ENCODE results near the gene MYO1D.

The MYO1D gene

DNA sequence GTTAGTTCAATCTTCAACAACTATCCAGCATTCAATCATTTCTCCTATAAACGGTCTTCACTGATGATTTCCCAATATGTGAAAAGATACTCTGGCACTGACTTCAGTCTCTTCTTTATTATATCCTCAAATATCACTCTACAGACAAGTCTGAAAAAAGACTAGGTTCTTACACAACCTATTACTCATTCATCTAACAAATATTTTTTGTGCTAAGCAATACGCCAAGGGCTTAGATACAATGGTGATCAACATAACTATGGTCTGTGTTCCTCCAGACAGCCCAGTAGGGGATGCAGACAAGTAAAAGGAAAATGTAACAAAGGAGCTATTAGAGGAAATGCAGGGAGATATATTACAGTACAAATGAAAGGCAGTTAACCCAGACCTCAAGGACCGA is 63.9 kb downstream of the MYO1D start:
- no peak for DNase-seq

DNA sequence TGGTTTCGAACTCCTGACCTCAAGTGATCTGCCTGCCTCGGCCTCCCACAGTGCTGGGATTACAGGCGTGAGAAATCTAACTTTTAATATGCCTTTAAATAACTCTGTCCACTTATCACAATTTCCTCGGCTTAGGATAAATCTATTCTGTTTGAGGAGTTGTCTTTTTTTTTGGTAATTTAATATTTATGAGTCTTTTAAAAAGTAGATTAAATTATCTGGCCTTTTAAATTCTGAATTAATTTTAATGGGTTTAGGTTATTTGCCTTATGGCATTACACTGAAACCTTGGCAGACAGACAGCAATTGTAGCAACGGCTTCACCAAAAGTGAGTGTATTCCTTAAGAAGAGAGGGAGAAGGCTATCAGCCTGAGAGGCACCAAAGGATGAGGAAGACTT is 66.2 kb downstream of the MYO1D start:
- DNase-seq, result no peak

DNA sequence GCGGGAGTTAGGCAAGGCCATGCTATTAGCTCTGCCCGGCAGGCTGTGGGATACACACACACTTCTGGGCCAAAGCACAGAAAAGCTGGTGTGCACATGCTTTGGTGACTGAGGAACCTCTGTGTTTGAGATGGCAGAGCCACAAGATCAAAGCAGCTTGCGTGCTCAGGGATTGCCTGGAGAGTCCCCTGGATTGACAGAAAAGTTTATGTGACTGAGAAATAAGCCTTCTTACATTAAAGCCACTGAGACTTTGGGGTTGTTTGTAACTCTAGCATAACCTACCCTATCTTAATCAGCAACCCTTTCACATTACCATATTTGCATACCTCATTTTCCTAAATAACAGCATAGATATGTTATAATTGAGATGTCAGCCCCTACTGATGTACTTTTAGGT is 69.3 kb downstream of the MYO1D start:
- DNase-seq, result no peak

DNA sequence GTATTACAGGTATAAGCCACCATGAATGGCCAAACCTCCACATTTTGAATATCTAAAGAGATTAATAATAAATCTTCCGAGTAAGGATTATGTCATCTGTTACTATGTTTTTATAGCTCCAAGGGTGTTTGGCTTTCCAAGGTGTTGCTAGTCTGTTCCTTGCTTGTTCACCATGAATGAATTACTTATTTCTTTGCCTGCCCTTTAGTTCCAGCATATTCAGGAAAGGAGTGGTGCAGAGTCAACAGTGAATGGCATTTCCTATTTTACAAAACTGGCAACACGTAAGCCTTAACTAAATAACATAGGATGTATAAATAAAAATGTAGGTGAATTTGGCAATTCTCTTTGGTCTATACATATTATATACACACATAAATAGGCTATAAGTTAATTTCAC is 70.3 kb downstream of the MYO1D start:
- no peak for DNase-seq

DNA sequence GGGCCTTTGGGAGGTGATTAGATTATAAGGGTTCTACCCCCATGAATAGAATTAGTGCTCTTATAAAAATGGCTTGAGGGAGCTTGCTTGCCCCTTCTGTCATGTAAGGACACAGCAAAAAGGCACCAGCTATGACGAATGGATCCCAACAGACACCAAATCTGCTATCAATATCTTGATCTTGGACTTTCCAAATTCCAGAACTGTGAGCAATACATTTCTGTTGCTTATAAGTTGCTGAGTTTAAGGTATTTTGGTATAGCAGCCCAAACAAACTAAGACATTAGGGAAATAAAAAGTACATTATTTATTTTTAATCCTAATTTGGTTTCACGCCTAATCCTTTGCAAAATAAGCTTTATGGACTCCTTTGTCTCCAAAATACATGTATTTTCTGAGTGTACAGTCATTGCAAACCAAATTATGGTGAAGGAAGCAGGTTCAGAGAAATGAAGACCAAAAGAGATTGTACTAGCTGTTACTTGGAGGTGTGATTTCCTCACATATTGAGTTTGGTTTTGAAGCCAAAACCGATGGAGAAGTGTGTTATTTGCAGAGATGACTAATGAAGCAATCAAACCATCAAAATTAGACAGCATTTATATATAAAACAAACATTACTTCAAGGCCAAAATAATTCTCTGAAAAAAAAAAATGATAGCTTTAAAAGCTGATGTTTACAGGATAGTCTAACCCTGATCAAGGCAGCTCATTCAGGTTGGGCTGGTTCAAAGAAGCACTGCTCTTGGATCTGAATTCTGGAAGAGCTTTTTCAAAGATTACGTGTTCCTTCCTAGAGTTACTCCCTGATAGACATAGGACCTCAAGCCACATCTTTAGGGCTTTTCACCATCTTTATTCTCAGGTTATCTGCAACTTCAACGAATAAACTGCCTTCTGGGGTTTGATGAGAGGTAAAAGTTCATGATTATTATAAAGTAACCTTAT is 71.6 kb downstream of the MYO1D start:
- DNase-seq, result no peak

DNA sequence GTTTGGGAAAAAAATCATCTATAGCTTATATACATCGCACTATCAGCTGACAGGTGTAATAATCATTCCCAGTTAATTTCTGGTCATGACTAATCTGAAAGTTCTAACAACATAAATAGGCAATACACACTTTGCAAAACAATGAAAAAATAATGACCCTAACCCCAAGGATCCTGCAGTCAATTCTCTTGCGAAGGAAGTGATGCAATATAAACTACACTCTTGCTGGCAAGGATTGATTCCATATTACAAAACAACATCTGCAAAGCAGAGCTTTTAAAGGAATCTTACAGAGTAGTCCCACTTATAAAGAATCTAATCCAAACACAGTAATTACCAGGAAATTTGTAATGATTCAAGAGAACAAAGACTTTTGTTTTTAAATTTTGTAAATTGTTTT is 73.4 kb downstream of the MYO1D start:
- DNase-seq, result no peak

DNA sequence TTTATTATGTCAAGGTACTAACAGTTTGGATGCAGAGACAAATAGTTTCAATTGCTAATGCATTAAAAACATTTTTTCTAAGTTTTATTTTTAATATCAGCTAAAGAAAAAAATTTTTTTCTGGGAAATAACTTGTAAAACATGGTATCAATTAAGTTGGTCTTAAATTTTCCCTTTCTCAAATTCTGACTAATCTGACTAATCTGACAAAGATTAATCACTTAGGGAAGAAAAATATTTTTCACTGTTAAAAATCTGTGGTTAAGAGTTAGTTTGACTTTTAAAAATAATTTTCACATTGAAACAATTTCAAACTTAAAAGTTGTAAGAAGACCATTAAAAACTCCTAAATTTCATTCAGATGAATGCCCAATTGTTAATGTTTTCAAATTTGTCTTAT is 74.6 kb downstream of the MYO1D start:
- DNase-seq, result no peak

DNA sequence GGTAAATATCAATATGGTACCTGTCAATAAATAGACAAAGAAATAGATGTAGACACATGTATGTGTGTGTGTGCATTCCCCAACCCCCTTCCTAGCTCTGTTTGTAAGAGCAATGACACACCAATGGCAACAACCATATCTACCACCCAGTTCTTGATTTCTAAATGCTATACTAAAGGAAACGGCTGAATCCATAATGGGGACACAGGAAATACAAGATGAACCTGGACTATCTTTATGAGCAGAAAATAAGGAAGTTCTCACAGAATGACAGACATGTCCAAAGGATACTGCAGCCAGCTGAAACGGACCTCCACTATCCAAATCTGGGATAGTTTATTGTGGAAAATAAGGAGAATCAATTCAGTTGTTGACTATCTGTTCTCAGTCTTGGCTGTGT is 75.3 kb downstream of the MYO1D start:
- no peak for DNase-seq

DNA sequence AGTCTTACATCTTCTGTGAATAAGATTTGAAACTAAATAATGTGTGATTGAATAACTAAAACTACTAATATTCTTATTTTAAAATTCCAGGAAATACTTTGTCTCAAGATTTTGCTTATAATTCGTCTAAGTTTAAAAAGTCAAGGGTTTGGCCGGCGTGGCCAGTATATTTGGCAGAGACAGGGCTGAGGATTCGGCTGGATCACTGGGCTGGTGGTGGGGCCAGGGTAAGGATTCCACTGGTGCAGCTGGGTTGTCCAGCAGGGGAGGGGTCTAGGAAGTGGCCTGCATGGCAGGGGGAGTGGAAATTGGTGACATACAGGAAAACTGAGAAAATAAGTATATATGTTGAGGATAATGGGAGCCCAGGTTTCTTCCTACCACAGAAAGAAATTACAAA is 75.7 kb downstream of the MYO1D start:
- no peak for DNase-seq

DNA sequence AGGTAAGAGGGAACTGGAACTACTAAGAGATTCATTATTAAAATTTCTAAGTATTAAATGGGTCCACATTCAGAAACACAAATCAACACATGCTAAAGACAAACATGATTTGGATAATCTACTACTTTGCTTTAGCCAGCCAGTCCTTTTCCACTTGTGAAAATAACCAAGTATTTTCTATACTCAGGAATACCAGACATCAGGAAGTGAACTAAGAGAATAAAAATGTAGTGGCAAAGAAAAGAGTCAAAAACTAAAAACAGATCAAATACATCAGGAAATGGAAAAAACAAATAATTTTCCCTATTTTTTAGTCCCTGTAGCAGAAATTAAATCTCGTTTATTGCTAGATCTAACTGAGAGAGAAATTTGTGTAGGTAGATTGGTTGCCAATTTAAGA is 78.0 kb downstream of the MYO1D start:
- no peak for DNase-seq

DNA sequence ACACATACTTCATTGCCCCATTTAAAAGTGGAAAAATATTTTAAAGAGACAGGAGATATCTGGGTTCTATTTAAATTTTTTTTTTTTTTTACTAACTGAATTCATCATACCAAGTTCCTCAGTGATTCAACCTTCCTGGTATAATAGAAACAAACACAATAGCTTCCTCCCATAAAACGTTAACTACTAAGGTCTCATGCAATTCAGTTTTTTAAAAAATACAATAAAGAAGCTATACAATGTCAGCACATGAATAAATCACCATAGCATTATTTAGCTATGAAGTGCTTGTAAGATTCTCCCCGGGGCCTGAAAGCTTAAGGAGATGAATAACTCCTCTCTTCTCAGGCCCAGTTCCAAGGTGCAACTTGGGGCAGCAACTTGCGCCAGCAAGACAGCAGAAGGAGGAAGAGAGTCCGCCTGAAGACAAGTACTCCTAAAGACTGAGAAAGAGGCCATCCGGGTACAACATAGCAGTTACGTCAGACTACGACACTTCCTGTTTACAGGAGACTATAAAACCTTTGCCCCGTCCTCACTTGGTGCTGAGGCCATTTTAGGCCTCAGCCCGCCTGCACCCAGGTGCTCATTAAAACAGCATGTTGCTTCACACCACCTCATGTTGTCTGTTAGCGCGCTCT is 81.5 kb downstream of the MYO1D start:
- DNase-seq, result no peak

DNA sequence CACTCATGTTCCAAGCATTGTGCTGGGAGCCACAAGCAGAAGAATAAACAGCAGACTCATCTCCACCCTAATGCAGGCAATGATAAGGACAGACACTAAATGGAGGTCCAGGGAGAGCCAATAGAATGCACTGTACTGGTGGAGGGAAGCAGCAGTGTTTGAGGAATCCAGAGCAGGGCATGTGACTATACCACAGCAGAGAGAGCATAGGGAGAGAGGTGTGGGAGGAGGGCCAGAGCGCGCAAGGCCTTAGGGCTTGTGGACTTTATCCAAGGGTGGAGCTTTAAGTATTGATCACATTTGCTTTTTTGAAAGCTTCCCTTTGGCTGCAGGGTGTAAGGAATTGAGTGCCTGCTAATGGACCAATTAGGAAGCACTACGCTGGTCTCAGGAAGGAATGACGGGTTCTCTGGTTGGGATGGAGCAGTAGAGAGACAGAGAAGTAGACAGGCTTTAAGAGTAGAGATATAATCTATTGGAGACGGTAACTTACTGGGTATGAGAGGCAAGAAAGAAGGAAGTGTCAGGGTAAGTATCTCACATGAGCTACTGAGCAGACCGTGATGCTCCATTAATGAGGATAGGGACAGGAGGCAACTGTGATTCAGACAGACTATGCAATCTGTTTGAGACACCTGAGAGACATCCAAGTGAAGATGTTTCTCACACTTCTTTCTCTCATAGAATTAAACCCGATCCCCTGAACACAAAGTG is 82.2 kb downstream of the MYO1D start:
- DNase-seq, result no peak

DNA sequence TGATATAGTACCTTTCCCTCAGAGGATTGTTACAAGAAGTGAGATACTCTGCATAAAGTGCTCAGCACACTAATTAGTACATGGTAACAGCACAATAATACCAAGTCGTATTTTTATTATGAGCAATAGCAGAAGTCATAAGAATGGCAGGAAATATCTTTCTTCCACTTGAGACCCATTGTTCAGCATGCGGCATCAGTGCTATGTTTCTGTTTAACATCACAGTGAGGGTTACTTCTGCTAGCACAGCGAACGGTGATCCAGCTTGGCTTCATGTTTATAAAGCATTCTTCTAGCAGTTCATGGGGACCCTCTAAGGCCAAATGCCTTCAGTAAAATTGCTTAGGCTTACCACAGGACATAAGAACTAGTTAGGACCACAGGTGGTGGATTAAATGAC is 83.1 kb downstream of the MYO1D start:
- DNase-seq, result no peak

DNA sequence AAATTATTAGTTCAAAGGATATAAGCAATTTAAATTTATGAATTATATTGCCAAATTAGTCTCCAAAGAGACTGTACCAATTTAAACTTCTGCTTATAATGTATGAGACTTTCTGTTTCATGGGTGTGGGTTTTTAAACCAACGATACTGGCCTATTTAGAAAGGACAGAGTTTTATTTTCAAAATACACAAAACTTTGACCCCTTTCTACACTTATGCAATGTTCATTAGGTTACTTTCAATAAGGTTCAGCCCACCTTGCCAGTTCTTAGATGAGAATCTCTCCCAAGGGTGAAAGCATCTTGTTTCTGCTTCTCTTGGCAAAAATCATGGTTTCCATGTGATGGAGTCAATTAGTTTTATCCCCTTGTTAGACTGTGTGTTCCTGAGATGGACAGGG is 84.7 kb downstream of the MYO1D start:
- DNase-seq, result no peak

DNA sequence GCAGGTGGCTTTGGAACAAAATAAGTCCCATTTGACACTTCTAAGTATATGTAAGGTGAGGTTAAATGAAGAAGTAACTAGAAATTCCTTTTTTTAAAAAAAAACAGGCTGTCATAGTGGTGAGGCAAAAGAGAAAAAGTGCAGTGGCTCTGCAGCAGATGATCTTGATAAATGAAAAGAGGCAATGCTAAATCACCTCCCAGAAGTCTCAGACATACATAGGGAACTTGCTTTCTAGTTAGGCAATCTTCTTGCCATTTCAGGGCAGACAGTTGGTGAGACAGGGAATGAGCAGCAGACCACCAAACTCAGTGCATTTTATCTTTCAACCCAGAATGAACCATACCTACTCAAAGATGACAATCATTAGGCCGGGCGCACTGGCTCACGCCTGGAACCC is 90.8 kb downstream of the MYO1D start:
- no peak for DNase-seq

DNA sequence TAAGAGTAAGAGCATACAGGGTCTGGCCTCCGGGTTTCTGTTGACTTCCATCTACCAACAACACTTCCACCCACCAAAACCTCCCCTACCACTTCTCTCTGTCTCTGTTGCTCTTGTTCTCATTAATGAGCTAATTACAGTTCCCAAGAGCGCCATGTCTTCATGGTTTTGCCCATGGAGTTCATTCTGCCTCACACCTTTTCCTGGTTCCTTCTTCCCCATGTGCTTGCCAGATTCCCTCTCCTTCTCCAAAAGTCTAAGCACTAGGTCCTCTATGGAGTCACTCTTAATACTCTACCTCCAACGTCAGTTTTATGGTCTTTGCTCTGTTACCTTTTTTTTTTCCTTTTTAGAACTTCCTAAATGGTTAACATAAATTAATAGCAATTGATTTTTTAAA is 92.8 kb downstream of the MYO1D start:
- no peak for DNase-seq

DNA sequence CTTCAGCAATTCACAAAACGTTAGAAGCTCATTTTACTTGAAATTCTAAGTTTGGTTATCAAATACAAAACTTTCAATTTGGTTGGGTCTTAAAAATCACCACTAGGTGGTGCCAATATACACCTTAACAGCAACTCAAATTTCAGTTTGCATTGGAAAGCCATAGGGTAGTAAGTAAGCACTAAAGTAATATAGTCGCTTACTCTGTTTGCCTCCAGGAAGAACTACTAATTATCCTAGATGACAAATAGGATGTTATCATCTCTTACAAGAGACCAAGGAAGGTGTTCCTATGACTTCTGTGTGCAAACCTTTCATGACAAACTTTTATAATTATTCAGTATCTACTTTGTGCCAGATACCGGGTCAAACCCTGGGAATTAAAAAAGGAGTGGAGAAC is 93.3 kb downstream of the MYO1D start:
- DNase-seq, result peak; percentile 29

DNA sequence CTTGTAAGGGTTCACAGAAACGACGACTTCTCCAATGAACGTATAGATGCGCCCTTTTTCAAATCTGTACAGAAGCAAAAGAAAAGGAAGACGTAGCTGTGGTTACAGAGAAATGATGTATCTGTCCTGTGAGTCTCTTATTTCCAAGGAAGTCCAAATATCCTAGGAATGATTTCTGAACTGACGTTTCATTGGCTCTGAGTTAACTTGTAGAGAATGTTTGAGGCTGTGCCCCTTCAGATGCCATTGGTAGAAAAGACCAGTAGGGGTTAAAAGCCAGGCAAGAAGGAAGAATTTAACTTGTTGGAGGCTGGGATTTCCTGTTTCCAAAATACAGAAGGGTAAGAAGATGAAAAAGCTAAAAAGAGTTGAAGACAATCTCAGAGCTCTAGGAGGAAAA is 96.2 kb downstream of the MYO1D start:
- DNase-seq, result no peak

DNA sequence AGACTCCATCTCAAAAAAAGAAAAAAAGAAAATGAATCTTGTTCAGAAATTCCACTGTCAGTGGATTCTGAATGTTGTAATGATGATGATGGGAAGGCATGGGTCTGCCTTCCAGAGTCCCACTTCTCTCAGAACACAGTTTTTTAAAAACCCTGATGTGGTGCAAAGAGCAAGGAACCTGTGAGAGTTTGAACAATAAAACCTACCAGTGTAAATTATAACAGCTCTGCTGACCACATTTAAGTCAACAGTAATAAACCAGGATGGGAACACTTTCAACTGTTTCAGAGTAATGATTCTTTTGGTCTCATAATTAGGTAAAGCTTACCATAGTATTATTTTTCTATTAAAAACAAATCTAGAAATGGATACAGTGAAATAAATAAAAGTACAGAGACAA is 99.0 kb downstream of the MYO1D start:
- DNase-seq, result no peak

DNA sequence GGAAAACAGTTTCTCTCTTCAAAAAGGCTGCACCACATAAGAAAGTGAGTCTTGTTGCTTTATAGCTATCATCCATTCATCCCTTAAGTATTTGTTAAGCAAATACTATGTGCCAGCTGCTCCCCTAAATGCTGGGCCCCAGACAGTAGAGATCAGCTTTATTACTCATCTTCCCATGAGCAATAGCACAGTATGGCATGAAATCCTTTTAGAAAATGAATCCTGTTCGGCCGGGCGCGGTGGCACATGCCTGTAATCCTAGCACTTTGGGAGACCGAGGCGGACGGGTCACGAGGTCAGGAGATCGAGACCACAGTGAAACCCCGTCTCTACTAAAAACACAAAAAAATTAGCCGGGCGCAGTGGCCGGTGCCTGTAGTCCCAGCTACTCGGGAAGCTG is 99.5 kb downstream of the MYO1D start:
- DNase-seq, result no peak

DNA sequence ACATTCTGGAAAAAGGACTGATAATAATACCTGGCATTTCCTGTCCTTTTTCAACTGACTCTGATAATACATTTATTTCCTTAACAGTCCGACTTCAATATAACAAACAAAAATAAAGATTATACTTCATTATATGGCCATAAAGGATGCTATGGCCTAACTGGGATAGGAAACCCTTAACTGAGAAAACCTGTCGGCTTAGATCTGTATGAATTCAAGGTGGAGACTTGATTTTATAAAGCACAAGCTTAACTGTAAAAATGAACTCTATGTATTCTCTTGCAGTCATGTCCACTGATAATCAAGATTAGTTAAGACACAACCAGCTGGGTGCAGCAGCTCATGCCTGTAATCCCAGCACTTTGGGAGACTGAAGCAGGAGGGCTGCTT is 102.2 kb downstream of the MYO1D start:
- DNase-seq, result no peak

DNA sequence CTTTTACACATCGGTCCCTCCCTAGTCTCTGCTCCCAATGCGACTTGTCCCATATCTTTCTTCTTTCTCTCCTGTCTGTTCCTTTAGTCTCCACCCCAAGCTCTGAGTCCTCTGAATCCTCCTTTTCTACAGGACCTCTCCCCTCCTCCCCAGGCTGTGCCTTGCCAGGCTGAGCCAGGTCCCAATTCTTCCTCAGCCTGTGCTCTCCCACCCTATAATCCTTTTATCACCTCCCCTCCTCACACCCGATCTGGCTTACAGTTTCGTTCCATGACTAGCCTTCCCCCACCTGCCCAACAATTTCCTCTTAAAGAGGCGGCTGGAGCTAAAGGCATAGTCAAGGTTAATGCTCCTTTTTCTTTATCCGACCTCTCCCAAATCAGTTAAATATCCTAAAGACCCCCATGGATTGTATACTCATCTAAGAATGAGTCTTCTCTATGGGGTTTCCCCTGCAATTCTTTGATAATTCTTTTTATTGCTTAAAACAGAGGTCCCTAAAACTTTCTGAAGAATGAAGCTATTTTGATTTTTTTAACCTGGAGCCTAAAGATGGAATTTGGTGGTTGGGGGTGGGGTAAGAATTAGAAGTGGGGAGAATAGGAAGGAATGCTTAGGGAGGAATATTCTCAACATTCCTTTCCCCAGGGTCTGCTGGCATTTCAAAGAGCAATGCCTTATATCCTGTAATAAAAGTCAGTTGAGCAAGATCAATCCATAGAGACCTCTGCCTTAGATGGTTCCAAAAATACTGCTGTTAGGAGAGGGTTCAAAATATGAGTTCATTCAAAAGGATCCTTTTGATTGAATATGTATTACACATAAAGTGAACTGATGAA is 102.8 kb downstream of the MYO1D start:
- no peak for DNase-seq

DNA sequence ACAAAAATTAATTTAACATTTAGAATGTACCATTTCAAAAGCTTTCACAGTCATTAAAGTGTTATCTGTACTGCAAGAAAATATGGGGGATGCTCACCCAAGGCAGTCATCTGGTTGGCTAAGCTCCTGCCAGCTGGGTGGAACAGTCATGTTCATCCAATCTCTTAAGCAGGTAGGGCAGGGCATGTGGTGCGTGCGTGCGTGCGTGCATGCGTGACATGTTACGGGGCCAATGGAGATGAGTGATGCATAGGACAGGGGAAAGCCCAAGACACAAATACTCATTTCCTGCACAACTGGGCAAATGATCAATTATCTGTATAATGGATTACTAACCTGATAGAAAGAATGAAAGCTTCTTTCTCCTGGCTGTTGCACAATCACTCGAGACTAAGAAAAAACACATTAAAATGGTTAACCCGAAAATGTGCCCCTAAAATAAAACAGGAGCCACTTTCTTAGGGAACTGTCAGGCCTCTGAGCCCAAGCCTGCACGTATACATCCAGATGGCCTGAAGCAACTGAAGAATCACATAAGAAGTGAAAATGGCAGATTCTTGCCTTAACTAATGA is 104.4 kb downstream of the MYO1D start:
- no peak for DNase-seq
